HG02759 (cell line): ENCODE data around the gene NDUFAF7.
A peak's percentile ranks its signal among the peaks of the same experiment; 100 is the strongest.
"Not testable (repeated sequence)": the region's sequence is repeated elsewhere in the genome, so short reads cannot be mapped to it uniquely, and the experiment has no call there.

Experiments used
- ATAC-seq: cut with Tn5 transposase; IDR thresholded peaks from one replicate; pipeline ENCODE4 v1.9.1; 2021; ENCODE audit warnings: mild to moderate bottlenecking, moderate library complexity; ENCODE audit not compliant: unreplicated experiment

NDUFAF7 gene

GRCh38 chr2:37211939-37212338 lies 19.5 kb upstream of the NDUFAF7 start:
- no peak for ATAC-seq

- ATAC-seq: no peak
Observed at GRCh38 chr2:37215250-37215649, 16.2 kb upstream of the NDUFAF7 start.

- no peak for ATAC-seq
Observed at GRCh38 chr2:37219046-37219445, 12.4 kb upstream of the NDUFAF7 start.

GRCh38 chr2:37223131-37223530 lies 8.3 kb upstream of the NDUFAF7 start:
- ATAC-seq: no peak

DNA sequence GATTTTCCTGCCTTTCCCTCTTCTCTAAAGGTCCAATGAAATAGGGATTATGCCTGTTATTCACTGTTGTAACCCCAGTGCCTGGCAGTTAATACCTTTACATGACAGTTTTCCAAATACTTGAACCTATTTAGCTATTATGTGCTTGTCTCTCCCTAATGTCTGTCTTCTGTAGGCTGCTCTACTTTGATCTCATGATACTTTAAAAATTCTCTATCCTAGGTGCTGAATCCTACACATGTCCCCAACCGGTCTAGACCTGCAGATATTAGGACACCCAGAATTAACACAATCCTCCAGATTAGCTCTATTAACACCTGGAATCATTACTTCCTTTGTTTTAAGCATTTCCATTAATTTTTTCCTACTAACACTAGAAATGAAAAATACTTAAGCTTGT lies 7.4 kb upstream of the NDUFAF7 start:
- no peak for ATAC-seq

DNA sequence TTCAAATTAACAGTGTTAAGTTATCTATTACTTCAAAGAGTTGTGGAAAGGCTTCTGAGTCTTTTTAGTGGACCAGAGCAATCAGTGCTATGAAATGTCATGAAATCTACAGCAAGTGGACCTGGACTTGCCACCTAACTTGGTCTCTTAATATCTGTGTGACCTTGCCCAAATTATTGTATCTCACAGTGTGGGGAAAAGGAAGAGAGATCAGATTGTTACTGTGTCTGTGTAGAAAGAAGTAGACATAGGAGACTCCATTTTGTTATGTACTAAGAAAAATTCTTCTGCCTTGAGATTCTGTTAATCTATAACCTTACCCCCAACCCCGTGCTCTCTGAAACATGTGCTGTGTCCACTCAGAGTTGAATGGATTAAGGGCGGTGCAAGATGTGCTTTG lies 6.3 kb upstream of the NDUFAF7 start:
- not testable (repeated sequence) for ATAC-seq

DNA sequence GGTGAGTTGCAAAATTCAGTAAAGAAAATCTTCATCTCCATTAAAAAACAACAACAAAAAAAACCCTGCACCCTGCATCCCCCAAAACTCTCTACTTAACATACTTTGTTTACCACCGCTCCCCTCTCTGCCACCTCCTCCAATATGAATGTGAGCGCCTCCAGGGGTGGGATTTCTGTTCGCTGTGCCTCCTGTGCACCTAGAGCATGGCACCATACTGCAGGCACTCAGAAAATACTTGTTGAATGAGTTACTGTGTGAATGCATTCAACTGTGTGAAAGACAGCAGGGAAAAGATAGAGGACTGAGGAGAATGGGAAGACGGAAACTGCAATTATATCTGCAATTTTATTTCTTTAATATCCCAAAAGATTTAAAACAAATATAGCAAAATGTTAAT lies 4.6 kb upstream of the NDUFAF7 start:
- ATAC-seq: no peak

- no peak for ATAC-seq
Observed at GRCh38 chr2:37228788-37229187, 2.7 kb upstream of the NDUFAF7 start.

- ATAC-seq: no peak
Observed at GRCh38 chr2:37230581-37230980, 877 bp upstream of the NDUFAF7 start.

DNA sequence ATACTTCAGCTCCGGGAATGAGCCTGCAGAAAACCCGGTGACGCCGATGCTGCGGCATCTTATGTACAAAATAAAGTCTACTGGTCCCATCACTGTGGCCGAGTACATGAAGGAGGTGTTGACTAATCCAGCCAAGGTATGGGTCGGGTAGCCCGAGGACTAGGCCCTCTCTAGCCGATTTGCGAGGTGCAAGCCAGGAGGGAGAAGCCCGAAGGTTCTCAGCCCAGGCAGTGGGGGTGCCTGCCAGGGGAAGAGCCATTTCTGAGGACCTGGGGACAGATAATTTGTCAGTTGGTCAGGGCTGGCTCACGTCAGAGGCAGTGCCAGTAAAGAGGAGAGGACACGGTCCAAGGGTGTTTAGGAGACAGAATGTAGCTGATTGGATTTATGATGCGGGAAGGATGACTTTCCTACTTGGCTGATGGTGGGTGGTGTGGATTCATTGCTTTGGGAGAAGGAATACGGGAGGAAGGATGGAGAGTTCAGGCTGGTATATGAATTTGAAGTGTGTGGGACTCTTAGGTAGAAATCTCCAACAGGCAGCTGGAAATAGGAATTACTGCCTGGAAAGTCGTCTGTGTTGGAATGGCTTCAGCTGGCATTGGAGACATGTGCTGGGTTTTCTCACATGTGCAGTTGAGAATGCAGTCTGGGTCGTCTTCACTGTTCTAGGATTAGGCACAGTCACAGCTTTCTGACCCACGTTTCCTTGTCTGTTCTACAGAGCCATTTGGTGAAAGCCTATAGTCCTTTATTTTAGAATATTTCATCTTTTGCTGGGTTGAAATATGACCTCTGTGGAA lies 874 bp downstream of the NDUFAF7 start:
- peak; percentile 8 for ATAC-seq

- no peak for ATAC-seq
Observed at GRCh38 chr2:37243435-37243834, 12.0 kb downstream of the NDUFAF7 start.

DNA sequence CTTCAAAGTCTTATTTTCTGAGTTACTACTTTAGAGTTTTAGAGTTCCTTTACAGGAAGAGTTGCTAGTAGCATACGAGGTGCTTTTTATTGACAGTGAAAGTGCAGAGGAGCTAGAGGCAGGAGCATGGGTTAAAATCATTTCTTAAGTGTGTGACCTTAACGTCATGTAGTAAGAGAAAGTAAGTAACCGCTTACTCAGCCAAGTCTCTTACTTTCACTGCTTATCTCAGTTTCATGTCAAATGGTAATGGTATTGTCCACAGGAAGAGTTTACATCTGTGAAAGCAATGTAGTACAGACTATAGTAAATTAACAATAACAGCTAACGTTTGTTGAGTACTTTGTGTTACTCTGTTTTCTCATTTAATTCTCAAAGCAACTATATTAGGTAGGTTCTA lies 12.6 kb downstream of the NDUFAF7 start:
- ATAC-seq: no peak

DNA sequence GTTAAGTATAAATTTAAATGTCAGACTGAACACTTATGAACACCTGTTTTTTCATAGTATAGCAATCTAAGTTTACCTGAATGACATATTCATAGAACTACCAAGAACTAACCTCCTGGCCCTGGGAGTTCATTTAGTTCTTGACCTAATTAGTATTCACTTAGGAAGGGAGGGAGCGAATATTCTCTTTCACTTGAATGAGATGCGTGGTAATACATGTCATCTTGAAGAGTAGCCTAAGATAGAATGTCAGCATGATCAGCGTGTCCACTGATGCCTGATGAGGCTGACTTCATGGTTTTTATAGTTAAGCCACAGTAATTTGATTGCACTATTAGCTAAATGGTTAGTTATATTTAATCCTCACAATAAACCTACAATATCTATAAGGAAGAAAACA lies 13.3 kb downstream of the NDUFAF7 start:
- no peak for ATAC-seq

DNA sequence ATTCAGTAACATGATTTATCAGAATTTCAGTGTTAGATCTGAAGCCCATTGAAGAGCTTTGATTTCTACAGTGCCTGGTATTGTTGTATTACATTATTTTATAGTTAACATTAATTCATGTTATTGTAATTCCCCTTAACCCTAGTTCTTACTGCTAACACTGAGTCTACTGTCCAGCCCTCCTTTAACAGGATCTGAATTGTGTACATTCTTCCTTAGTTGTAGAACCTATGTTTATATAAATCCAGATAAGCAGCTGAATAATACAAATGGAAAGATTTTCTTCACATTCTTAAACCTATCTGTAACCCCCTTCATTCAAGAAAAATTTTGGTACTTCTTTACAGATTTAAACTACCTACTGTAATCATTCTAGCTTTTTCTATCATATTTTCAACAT lies 14.7 kb downstream of the NDUFAF7 start:
- ATAC-seq: no peak

DNA sequence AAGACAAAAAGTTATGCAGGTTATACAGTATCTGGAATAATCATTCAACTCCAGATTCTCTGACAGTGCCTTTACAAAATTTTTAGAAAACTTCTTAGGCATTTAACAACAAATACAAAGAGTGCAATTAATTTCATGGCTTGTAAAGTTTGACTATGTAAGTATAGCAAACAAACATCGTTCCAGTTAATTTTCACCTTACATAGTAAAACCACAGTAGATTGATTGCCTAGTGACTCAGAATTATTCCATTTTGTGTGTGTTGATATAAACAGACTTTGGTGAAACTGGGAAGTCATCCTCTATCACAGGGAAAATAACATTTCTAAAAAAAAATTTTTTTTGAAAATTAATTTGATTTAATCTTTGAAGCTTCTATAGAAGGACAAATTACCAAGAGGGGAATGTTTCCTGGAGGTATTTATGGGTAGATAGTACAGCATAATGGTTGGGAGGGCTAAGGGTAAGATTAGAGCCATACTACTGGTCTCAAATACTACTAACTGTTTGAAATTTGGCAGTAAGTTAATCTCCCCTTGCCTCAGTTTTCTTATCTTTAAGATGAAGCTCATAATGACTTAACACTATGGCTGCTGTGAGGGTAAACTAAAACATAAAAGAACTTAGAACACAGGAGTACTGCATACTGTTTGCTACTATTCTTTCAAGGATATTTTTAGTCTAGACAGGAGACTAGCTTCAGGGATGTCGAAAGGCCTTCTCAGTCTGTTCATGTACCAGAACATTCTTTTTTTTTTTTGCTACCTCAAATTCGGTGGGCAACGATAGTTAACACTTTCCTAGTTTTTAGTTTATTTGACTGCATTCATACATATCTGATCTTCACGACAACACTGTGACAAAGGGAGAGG lies 19.6 kb downstream of the NDUFAF7 start:
- no peak for ATAC-seq

GRCh38 chr2:37262522-37262921 lies 31.1 kb downstream of the NDUFAF7 start:
- no peak for ATAC-seq

DNA sequence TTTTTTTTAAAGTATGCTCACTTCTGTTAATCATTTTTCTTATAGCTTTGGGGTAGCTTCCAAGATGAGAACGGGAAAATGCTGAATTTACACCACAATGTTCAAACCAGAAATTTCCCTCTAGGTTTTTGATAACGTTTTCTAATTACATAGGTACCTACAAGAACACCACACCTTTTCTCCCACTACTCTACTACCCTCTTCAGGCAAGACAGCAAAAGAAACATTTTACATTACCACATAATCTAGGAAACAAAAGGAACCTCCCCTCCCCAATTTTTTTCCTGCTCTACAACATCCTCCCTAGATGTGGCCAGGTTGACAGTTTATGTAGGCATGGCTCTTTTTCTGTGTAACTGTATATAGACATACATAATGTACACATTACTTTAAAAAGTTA lies 32.4 kb downstream of the NDUFAF7 start:
- ATAC-seq: no peak

DNA sequence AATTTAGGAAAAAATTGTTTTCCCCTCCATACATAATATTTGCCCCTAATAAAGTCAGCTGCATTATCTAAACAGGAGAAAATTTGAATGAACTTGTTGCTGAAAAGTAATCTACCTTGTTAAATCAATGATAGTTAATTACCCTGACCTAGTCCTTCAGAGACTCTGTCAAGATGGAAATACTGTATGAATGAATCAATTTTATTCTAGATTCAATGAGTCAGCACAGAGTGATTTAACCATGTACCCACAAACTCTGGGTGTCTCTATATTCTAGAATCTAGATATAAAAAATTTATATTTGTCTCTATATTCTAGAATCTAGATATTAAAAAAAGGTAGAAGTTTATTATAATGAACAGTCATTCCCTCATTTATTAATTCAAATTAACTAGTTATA lies 36.2 kb downstream of the NDUFAF7 start:
- ATAC-seq: no peak

- no peak for ATAC-seq
Observed at GRCh38 chr2:37268111-37268510, 36.7 kb downstream of the NDUFAF7 start.

GRCh38 chr2:37271376-37272067 lies 40.1 kb downstream of the NDUFAF7 start:
- ATAC-seq: no peak

- ATAC-seq: no peak
Observed at GRCh38 chr2:37274359-37274965, 43.0 kb downstream of the NDUFAF7 start.
